ENCODE data around the gene NLRC3. TPM values are rescaled to one million over a fixed set of nuclear protein-coding genes. Genes with fewer than 3 reads are reported as not detected.
"Not testable (repeated sequence)": the region's sequence is repeated elsewhere in the genome, so short reads cannot be mapped to it uniquely, and the experiment has no call there.

The NLRC3 gene
- polyA plus RNA-seq, 1 donor: 2.5 TPM

- peak overlapping the region; percentile 98 for H3K4me3 ChIP-seq (ENCODE audit: low read length)
- WGBS (ENCODE audit: insufficient coverage, low lambda C conversion rate): 100% methylated on average over 3 of the region's 14 CpGs
- H3K4me1 ChIP-seq (ENCODE audit: control insufficient read depth, insufficient read depth, low read length): peaks cover 26% of the 10 kb centered on the region
- peaks cover 8% of the 10 kb centered on the region for H3K36me3 ChIP-seq (ENCODE audit: control insufficient read depth, insufficient read depth, low read length)
- H3K27ac ChIP-seq (ENCODE audit: low read length): peak overlapping the region; percentile 22
- DNase-seq: peak; percentile 46 to 75
- no peaks in the 10 kb centered on the region for H3K9me3 ChIP-seq (ENCODE audit: control insufficient read depth, low read depth, low read length)
- H3K27me3 ChIP-seq (ENCODE audit: control insufficient read depth, insufficient read depth, low read length): no peaks in the 10 kb centered on the region
Measured at GRCh38 chr16:3609895-3610697, 32.9 kb upstream of the NLRC3 start.

- WGBS (ENCODE audit: insufficient coverage, low lambda C conversion rate): 95% methylated on average over 7 of the region's 13 CpGs
Measured at GRCh38 chr16:3608976-3609375, 31.8 kb upstream of the NLRC3 start.

GRCh38 chr16:3608069-3608468 lies 30.9 kb upstream of the NLRC3 start:
- Histone ChIP-seq H3K27me3 (ENCODE audit: control insufficient read depth, insufficient read depth, low read length) (no peaks in the 10 kb centered on the region), H3K4me3 (ENCODE audit: low read length) (no peak overlapping the region), H3K9me3 (ENCODE audit: control insufficient read depth, low read depth, low read length) (no peaks in the 10 kb centered on the region), H3K36me3 (ENCODE audit: control insufficient read depth, insufficient read depth, low read length) (peaks cover 14% of the 10 kb centered on the region), H3K4me1 (ENCODE audit: control insufficient read depth, insufficient read depth, low read length) (peaks cover 21% of the 10 kb centered on the region), H3K27ac (ENCODE audit: low read length) (no peak overlapping the region)
- DNase-seq: no peak
- WGBS (ENCODE audit: insufficient coverage, low lambda C conversion rate): no CpG with 5 or more reads among the region's 5 CpGs

More at GRCh38 chr16:3608976-3609375, 31.8 kb upstream of the NLRC3 start:
- not testable (repeated sequence) for H3K4me3 ChIP-seq (ENCODE audit: low read length); H3K27me3 ChIP-seq (ENCODE audit: control insufficient read depth, insufficient read depth, low read length); H3K9me3 ChIP-seq (ENCODE audit: control insufficient read depth, low read depth, low read length); H3K36me3 ChIP-seq (ENCODE audit: control insufficient read depth, insufficient read depth, low read length); DNase-seq; H3K27ac ChIP-seq (ENCODE audit: low read length)
- peaks cover 22% of the 10 kb centered on the region for H3K4me1 ChIP-seq (ENCODE audit: control insufficient read depth, insufficient read depth, low read length)

GRCh38 chr16:3607634-3608033 lies 30.4 kb upstream of the NLRC3 start:
- no peak for DNase-seq
- WGBS (ENCODE audit: insufficient coverage, low lambda C conversion rate): no CpG with 5 or more reads among the region's 2 CpGs
- H3K4me1 ChIP-seq (ENCODE audit: control insufficient read depth, insufficient read depth, low read length): peaks cover 16% of the 10 kb centered on the region

GRCh38 chr16:3607161-3607560 lies 30.0 kb upstream of the NLRC3 start:
- WGBS (ENCODE audit: insufficient coverage, low lambda C conversion rate): 93% methylated on average over 3 of the region's 7 CpGs
- Histone ChIP-seq H3K4me3 (ENCODE audit: low read length) (no peak overlapping the region), H3K27me3 (ENCODE audit: control insufficient read depth, insufficient read depth, low read length) (no peaks in the 10 kb centered on the region), H3K4me1 (ENCODE audit: control insufficient read depth, insufficient read depth, low read length) (peaks cover 14% of the 10 kb centered on the region), H3K27ac (ENCODE audit: low read length) (no peak overlapping the region), H3K9me3 (ENCODE audit: control insufficient read depth, low read depth, low read length) (no peaks in the 10 kb centered on the region), H3K36me3 (ENCODE audit: control insufficient read depth, insufficient read depth, low read length) (peaks cover 20% of the 10 kb centered on the region)
- DNase-seq: no peak

More at GRCh38 chr16:3607634-3608033, 30.4 kb upstream of the NLRC3 start:
- Histone ChIP-seq H3K36me3 (ENCODE audit: control insufficient read depth, insufficient read depth, low read length) (peaks cover 17% of the 10 kb centered on the region), H3K9me3 (ENCODE audit: control insufficient read depth, low read depth, low read length) (no peaks in the 10 kb centered on the region), H3K4me3 (ENCODE audit: low read length) (no peak overlapping the region), H3K27me3 (ENCODE audit: control insufficient read depth, insufficient read depth, low read length) (no peaks in the 10 kb centered on the region), H3K27ac (ENCODE audit: low read length) (no peak overlapping the region)

GRCh38 chr16:3606441-3606840 lies 29.2 kb upstream of the NLRC3 start:
- no peak overlapping the region for H3K4me3 ChIP-seq (ENCODE audit: low read length)
- no CpG with 5 or more reads among the region's 11 CpGs for WGBS (ENCODE audit: insufficient coverage, low lambda C conversion rate)
- H3K27me3 ChIP-seq (ENCODE audit: control insufficient read depth, insufficient read depth, low read length): no peaks in the 10 kb centered on the region
- H3K27ac ChIP-seq (ENCODE audit: low read length): no peak overlapping the region
- peaks cover 14% of the 10 kb centered on the region for H3K4me1 ChIP-seq (ENCODE audit: control insufficient read depth, insufficient read depth, low read length)
- no peaks in the 10 kb centered on the region for H3K9me3 ChIP-seq (ENCODE audit: control insufficient read depth, low read depth, low read length)
- H3K36me3 ChIP-seq (ENCODE audit: control insufficient read depth, insufficient read depth, low read length): peaks cover 26% of the 10 kb centered on the region
- no peak for DNase-seq

- no CpG with 5 or more reads among the region's 7 CpGs for WGBS (ENCODE audit: insufficient coverage, low lambda C conversion rate)
Measured at GRCh38 chr16:3602320-3602653, 25.1 kb upstream of the NLRC3 start.

GRCh38 chr16:3601614-3602319 lies 24.6 kb upstream of the NLRC3 start:
- no peak for DNase-seq
- Histone ChIP-seq H3K27ac (ENCODE audit: low read length) (no peak overlapping the region), H3K9me3 (ENCODE audit: control insufficient read depth, low read depth, low read length) (peaks cover 5% of the 10 kb centered on the region), H3K36me3 (ENCODE audit: control insufficient read depth, insufficient read depth, low read length) (peaks cover 47% of the 10 kb centered on the region), H3K4me3 (ENCODE audit: low read length) (no peak overlapping the region), H3K4me1 (ENCODE audit: control insufficient read depth, insufficient read depth, low read length) (no peaks in the 10 kb centered on the region), H3K27me3 (ENCODE audit: control insufficient read depth, insufficient read depth, low read length) (no peaks in the 10 kb centered on the region)
- WGBS (ENCODE audit: insufficient coverage, low lambda C conversion rate): no CpG with 5 or more reads among the region's 13 CpGs

More at GRCh38 chr16:3602320-3602653, 25.1 kb upstream of the NLRC3 start:
- Histone ChIP-seq H3K4me3 (ENCODE audit: low read length) (no peak overlapping the region), H3K9me3 (ENCODE audit: control insufficient read depth, low read depth, low read length) (peaks cover 5% of the 10 kb centered on the region), H3K36me3 (ENCODE audit: control insufficient read depth, insufficient read depth, low read length) (peaks cover 46% of the 10 kb centered on the region), H3K27ac (ENCODE audit: low read length) (no peak overlapping the region), H3K27me3 (ENCODE audit: control insufficient read depth, insufficient read depth, low read length) (no peaks in the 10 kb centered on the region), H3K4me1 (ENCODE audit: control insufficient read depth, insufficient read depth, low read length) (no peaks in the 10 kb centered on the region)
- no peak for DNase-seq

- H3K27ac ChIP-seq (ENCODE audit: low read length): no peak overlapping the region
- WGBS (ENCODE audit: insufficient coverage, low lambda C conversion rate): no CpG with 5 or more reads among the region's 4 CpGs
- H3K9me3 ChIP-seq (ENCODE audit: control insufficient read depth, low read depth, low read length): peaks cover 8% of the 10 kb centered on the region
- H3K4me1 ChIP-seq (ENCODE audit: control insufficient read depth, insufficient read depth, low read length): no peaks in the 10 kb centered on the region
- DNase-seq: no peak
- peaks cover 46% of the 10 kb centered on the region for H3K36me3 ChIP-seq (ENCODE audit: control insufficient read depth, insufficient read depth, low read length)
- H3K27me3 ChIP-seq (ENCODE audit: control insufficient read depth, insufficient read depth, low read length): no peaks in the 10 kb centered on the region
- H3K4me3 ChIP-seq (ENCODE audit: low read length): no peak overlapping the region
Measured at GRCh38 chr16:3599922-3600321, 22.7 kb upstream of the NLRC3 start.

GRCh38 chr16:3599121-3599520 lies 21.9 kb upstream of the NLRC3 start:
- Histone ChIP-seq H3K36me3 (ENCODE audit: control insufficient read depth, insufficient read depth, low read length) (peaks cover 52% of the 10 kb centered on the region), H3K27ac (ENCODE audit: low read length) (no peak overlapping the region), H3K27me3 (ENCODE audit: control insufficient read depth, insufficient read depth, low read length) (no peaks in the 10 kb centered on the region), H3K4me1 (ENCODE audit: control insufficient read depth, insufficient read depth, low read length) (no peaks in the 10 kb centered on the region), H3K4me3 (ENCODE audit: low read length) (no peak overlapping the region), H3K9me3 (ENCODE audit: control insufficient read depth, low read depth, low read length) (peaks cover 8% of the 10 kb centered on the region)
- WGBS (ENCODE audit: insufficient coverage, low lambda C conversion rate): no CpG with 5 or more reads among the region's 8 CpGs
- DNase-seq: no peak
